ENCODE results near the gene ZCCHC14. TPM values are rescaled to one million over a fixed set of nuclear protein-coding genes. Genes with fewer than 3 reads are reported as not detected.
A peak's percentile ranks its signal among the peaks of the same experiment; 100 is the strongest.
"Not testable (repeated sequence)": the region's sequence is repeated elsewhere in the genome, so short reads cannot be mapped to it uniquely, and the experiment has no call there.

Gene ZCCHC14
- total RNA-seq, 4 donors from 2014 or later, result 21.8 to 64.0 (median 28.8) TPM

DNA sequence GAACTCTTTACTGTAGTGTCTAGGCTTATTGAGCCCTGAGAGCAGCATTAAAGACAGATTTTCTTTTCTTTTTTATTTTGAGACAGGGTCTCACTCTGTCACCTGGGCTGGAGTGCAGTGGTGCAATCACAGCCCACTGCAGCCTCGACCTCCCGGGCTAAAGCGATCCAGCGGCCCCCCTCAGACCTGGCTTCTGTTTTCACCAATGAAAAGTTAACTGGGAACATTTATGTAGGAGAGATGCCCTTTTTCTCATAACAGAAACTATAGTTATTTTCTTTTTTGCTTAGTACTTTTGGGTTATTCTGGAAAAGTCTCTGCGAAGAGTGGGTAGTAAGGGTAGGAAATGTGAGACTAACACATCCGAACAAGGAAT, 99.2 kb downstream of the ZCCHC14 start:
- Histone ChIP-seq H3K4me3 (peak overlapping the region; percentile 89), H3K36me3 (peaks cover 3% of the 10 kb centered on the region), H3K27ac (peak overlapping the region; percentile 98), H3K27me3 (no peaks in the 10 kb centered on the region), H3K4me1 (peaks cover 49% of the 10 kb centered on the region), H3K9me3 (no peaks in the 10 kb centered on the region)
- TF ChIP-seq EP300 (IDR thresholded peaks at IDR 0.05) (no peak), POLR2AphosphoS5 (IDR thresholded peaks at IDR 0.05) (no peak), CTCF (IDR thresholded peaks at IDR 0.05) (no peak), POLR2A (IDR thresholded peaks at IDR 0.05) (no peak)
- peak in 1 of 2 donors; percentile 58 for DNase-seq (ENCODE audit: low spot score in 2 of 2)
- WGBS, result 77% methylated on average over 6 of the region's 6 CpGs

DNA sequence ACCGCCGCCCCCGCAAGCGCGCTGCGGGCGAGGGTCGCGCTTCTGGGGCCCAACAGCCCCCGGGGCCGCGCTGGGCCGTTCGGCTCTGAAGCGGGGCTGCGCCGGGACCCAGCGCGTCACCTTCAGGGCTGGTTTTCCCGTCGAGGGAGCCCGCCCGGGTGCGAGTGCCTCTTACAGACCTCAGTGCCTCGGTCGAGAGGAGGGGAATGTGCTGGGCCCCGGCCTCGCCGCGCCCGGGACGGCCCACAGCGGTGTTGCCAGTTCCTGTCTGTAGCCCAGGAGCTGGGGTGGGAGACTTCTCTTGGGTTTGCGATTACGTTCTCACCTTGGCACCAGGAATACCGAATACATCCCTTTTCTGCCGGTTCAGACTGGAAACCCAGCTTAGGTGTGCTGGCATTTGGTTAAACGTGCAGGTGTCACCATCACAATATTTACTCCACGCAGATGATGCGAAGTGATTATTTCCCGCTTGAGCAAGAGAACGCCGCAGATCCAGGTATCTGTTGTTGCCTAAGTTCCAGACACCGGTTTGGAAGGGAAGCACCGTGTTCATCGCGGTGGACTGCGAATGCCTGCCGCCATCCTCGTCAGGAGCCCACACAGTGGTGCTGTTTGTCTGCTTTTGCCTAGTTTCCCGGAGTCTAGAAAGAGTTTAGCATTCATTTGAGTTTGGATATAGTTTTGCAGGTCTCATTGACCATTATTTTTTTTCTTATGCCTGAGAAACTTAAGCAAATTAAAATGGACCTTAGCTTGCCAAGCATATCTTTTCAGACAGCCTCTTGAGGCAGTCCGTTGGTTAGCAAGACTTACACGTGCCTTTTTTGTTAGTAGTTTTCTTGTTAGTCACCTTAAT, 99.8 kb downstream of the ZCCHC14 start:
- peak in 1 of 2 donors; percentile 88 for DNase-seq (ENCODE audit: low spot score in 2 of 2)
- peaks cover 53% of the 10 kb centered on the region for H3K4me1 ChIP-seq
- H3K27ac ChIP-seq, result peak overlapping the region; percentile 98
- no peaks in the 10 kb centered on the region for H3K27me3 ChIP-seq
- TF ChIP-seq EP300 (IDR thresholded peaks at IDR 0.05) (no peak), POLR2A (IDR thresholded peaks at IDR 0.05) (no peak), POLR2AphosphoS5 (IDR thresholded peaks at IDR 0.05) (peak in 1 of 3 donors; percentile 8), CTCF (IDR thresholded peaks at IDR 0.05) (no peak)
- H3K36me3 ChIP-seq, result no peaks in the 10 kb centered on the region
- peak overlapping the region; percentile 89 for H3K4me3 ChIP-seq
- WGBS, result under 1% methylated on average over 30 of the region's 53 CpGs
- no peaks in the 10 kb centered on the region for H3K9me3 ChIP-seq

GRCh38 chr16:87391950-87392820, 100.6 kb downstream of the ZCCHC14 start, which contains the start of gene MAP1LC3B:
TSS of gene MAP1LC3B (plus strand) at chr16:87392336. CDS start at chr16:87392428, 92 bp downstream.
- Histone ChIP-seq H3K9me3 (no peaks in the 10 kb centered on the region), H3K36me3 (no peaks in the 10 kb centered on the region), H3K27ac (peak within 1 kb of the TSS; percentile 98), H3K4me1 (peaks cover 62% of the 10 kb centered on the region), H3K4me3 (peak within 1 kb of the TSS; percentile 89), H3K27me3 (no peaks in the 10 kb centered on the region)
- 2% methylated on average over 18 of the region's 113 CpGs for WGBS
- DNase-seq (ENCODE audit: low spot score in 2 of 2), result peak; percentile 96 to 97
- TF ChIP-seq POLR2A (IDR thresholded peaks at IDR 0.05) (peak; percentile 89 to 99), CTCF (IDR thresholded peaks at IDR 0.05) (no peak), POLR2AphosphoS5 (IDR thresholded peaks at IDR 0.05) (peak; percentile 57 to 100 (median 90))

DNA sequence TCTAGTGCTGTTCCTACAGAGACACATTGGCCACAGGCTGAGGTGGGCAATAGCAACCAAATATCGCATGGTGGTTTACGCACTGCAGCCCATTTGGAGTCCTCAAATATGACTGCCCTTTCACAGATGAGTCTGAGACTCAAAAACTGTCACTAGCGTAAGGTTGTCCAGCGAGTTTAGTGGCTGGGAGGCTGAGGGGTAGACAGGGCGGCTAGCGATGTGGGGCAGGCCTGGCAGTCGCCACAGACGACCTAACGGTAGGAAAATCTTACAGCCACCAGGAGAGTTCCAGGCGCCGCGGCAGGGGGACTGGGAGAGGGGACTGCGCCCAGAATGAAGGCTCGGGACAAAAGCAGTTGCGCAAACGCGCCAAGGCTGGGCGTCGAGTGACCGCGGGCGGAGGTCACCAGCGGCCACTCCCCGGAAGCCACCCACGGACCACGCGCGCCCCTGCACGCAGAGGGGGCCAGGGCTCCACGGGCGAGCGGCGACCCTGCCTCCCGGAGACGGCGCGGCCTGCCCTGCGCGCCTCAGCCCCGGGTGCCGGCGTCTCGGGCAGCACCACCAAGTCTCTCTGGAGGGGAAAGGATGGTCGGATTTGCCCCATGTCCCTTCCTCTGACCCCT, 101.4 kb downstream of the ZCCHC14 start:
- H3K36me3 ChIP-seq, result no peaks in the 10 kb centered on the region
- no peaks in the 10 kb centered on the region for H3K9me3 ChIP-seq
- 13% methylated on average over 20 of the region's 44 CpGs for WGBS
- peak overlapping the region; percentile 98 for H3K27ac ChIP-seq
- no peaks in the 10 kb centered on the region for H3K27me3 ChIP-seq
- peak overlapping the region; percentile 89 for H3K4me3 ChIP-seq
- TF ChIP-seq POLR2AphosphoS5 (IDR thresholded peaks at IDR 0.05) (peak in 1 of 3 donors; percentile 9), EP300 (IDR thresholded peaks at IDR 0.05) (no peak)
- peak; percentile 88 to 90 for DNase-seq (ENCODE audit: low spot score in 2 of 2)
- peaks cover 69% of the 10 kb centered on the region for H3K4me1 ChIP-seq

GRCh38 chr16:87390641-87391323, 102.0 kb downstream of the ZCCHC14 start:
- peak in 1 of 2 donors; percentile 76 for DNase-seq (ENCODE audit: low spot score in 2 of 2)
- no peak for TF ChIP-seq POLR2A (IDR thresholded peaks at IDR 0.05)
- no peak for TF ChIP-seq POLR2AphosphoS5 (IDR thresholded peaks at IDR 0.05)
- TF ChIP-seq EP300 (IDR thresholded peaks at IDR 0.05), result no peak
- TF ChIP-seq CTCF (IDR thresholded peaks at IDR 0.05), result no peak
- Histone ChIP-seq H3K4me1 (peaks cover 64% of the 10 kb centered on the region), H3K9me3 (no peaks in the 10 kb centered on the region), H3K36me3 (no peaks in the 10 kb centered on the region), H3K27me3 (no peaks in the 10 kb centered on the region), H3K4me3 (peak overlapping the region; percentile 89), H3K27ac (peak overlapping the region; percentile 98)
- 91% methylated on average over 18 of the region's 24 CpGs for WGBS

- 91% methylated on average over 9 of the region's 9 CpGs for WGBS
- not testable (repeated sequence) for H3K27ac ChIP-seq
These were observed 102.9 kb downstream of the ZCCHC14 start for GRCh38 chr16:87389914-87390313.

More at GRCh38 chr16:87389914-87390313, 102.9 kb downstream of the ZCCHC14 start:
- H3K27me3 ChIP-seq, H3K9me3 ChIP-seq, H3K36me3 ChIP-seq, H3K4me3 ChIP-seq: not testable (repeated sequence)
- peaks cover 57% of the 10 kb centered on the region for H3K4me1 ChIP-seq
- peak in 1 of 2 donors; percentile 65 for DNase-seq (ENCODE audit: low spot score in 2 of 2)
